ENCODE measurements around the gene VSIG10.
"Not testable (repeated sequence)": the region's sequence is repeated elsewhere in the genome, so short reads cannot be mapped to it uniquely, and the experiment has no call there.

The VSIG10 gene

GRCh38 chr12:118025168-118025567, 78.6 kb downstream of the VSIG10 start:
- DNase-seq = no peak

DNA sequence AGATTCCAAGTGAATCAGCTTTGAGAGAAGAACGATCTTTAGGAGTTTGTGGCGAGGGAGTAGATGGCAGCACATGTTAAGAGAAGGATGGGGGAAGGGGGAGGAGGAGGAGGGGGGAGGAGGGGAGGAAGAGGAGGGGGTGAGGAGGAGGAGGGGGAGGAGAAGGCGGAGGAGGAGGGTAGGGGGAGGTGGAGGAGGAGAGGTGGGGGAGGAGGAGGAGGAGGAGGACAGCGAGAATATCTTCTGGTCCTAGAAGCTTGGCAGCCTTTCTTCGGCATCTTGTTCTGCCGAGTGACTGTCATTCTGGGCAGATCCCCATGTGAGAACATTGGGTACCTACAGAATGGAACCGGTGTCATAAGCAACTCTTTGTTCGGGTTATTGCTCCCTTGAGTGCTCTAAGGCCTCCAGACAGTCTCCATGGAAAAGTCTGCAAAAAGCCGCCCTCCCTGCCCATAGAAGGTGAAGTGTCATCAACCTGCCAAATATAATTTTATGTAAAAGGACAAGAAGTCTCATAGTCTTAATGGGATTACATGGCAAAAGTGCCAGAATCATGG, 80.4 kb downstream of the VSIG10 start:
- DNase-seq = no peak

DNA sequence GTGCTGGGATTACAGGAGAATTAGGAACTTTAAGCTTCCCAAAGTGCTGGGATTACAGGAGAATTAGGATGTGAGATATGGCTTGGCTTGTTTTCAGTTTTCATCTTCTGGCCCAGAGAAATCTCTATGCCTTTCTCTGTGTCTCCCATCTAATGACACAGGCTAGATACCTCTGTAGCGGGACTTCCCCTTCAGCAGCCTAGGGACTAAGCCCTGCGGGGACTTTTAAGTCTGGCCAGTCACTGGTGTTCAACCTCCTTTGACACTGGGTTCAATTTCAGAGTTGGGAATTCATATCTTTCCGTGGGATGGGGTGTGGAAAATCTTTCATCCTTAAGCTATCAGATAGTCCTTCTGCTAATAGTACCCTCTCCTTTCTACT, 81.1 kb downstream of the VSIG10 start:
- DNase-seq = no peak

DNA sequence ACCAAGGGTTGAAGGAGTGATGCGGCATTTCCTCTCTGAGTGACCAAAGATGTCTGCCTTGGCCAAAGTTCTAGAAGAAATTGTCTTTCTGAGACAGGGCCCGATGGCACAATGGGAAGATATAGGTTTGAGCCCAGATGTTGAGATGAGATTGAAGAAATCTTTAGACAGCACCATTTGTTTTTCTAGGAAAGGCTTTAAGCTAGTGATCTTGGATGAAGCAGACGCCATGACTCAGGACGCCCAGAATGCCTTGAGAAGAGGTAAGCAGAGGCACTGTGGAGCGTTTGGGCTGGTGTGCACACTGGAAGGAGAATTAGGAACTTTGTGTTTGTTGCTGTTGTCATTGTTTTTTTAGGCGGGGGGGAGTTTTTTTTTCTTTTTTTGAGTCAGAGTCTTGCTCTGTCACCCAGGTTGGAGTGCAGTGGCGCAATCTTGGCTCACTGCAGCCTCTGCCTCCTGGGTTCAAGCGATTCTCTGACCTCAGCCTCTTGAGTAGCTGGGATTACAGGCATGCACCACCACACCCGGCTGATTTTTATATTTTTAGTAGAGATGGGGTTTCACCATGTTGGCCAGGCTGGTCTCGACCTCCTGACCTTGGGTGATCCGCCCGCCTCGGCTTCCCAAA, 81.6 kb downstream of the VSIG10 start:
- DNase-seq = not testable (repeated sequence)

- DNase-seq = no peak
Observed at GRCh38 chr12:118020036-118020435, 83.8 kb downstream of the VSIG10 start.

DNA sequence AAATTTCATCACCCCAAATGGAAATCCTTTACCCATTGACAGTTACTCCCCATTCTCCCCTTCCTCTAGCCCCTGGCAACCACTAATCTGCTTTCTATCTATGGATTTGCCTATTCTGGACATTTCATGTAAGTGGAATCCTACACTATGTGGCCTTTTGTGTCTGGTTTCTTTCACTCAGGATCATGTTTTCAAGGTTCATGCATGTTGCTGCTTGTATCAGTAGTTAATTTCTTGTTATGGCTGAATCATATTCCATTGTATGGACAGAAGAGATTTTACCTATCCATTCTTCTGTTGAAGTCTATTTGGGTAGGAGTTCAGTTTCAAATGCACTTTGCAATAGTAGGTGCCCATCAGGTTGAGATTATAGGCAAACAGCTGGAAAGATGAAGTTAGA, 85.9 kb downstream of the VSIG10 start:
- no peak for DNase-seq

- DNase-seq = peak; percentile 97
Observed at GRCh38 chr12:118016424-118017264, 87.2 kb downstream of the VSIG10 start, which contains the start of gene RFC5. TSS of gene RFC5 (plus strand) at chr12:118016703. CDS start at chr12:118016828, 125 bp downstream.

- no peak for DNase-seq
Observed at GRCh38 chr12:118015944-118016343, 87.9 kb downstream of the VSIG10 start.

DNA sequence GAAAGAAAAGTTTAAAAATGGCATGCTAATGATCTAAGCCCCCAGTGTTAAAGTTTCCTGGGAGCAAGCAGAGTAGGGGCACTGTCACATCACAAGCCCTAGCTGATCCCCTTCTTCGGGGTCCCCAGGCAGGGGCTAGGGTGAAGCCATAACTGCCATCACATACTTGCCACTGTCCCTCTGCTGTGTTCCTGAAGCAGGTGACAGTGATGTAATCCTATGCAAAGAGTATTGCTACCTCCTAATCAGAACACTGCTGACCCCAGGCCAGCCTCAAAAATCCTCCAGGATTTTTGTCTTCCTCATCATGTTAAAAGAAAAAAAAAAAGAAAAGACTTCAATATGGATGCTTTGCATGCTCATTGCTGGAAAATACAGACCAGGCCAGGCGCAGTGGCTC, 88.5 kb downstream of the VSIG10 start:
- no peak for DNase-seq
